Measurements from ENCODE around the gene HNRNPM.
A peak's percentile ranks its signal among the peaks of the same experiment; 100 is the strongest.
"Not testable (repeated sequence)": the region's sequence is repeated elsewhere in the genome, so short reads cannot be mapped to it uniquely, and the experiment has no call there.

HNRNPM gene

GRCh38 chr19:8511573-8512101, 66.9 kb downstream of the HNRNPM start:
- DNase-seq (ENCODE audit: low spot score): no peak
- no peak for FAIRE-seq

GRCh38 chr19:8512115-8512967, 67.6 kb downstream of the HNRNPM start:
- no peak for FAIRE-seq
- peak; percentile 20 for DNase-seq (ENCODE audit: low spot score)

GRCh38 chr19:8513036-8513686, 68.4 kb downstream of the HNRNPM start:
- FAIRE-seq: no peak

GRCh38 chr19:8513687-8514504, 69.1 kb downstream of the HNRNPM start, which contains the start of gene ZNF414:
Gene ZNF414 (minus strand): TSS chr19:8514167. CDS start chr19:8514046, 121 bp downstream.
- DNase-seq (ENCODE audit: low spot score): peak; percentile 94
- FAIRE-seq: peak; percentile 20

More at GRCh38 chr19:8513036-8513686, 68.4 kb downstream of the HNRNPM start:
- no peak for DNase-seq (ENCODE audit: low spot score)

- not testable (repeated sequence) for DNase-seq (ENCODE audit: low spot score); FAIRE-seq
These were observed 69.8 kb downstream of the HNRNPM start for GRCh38 chr19:8514505-8515009.

- no peak for DNase-seq (ENCODE audit: low spot score)
These were observed 70.5 kb downstream of the HNRNPM start for GRCh38 chr19:8515317-8515716.

GRCh38 chr19:8517551-8518442, 73.0 kb downstream of the HNRNPM start:
- DNase-seq (ENCODE audit: low spot score): no peak
- no peak for FAIRE-seq

More at GRCh38 chr19:8515317-8515716, 70.5 kb downstream of the HNRNPM start:
- no peak for FAIRE-seq

- no peak for DNase-seq (ENCODE audit: low spot score)
- no peak for FAIRE-seq
These were observed 73.8 kb downstream of the HNRNPM start for GRCh38 chr19:8518536-8518935.

GRCh38 chr19:8519388-8519787, 74.6 kb downstream of the HNRNPM start:
- FAIRE-seq (no peak), DNase-seq (ENCODE audit: low spot score) (no peak)

- FAIRE-seq (no peak), DNase-seq (ENCODE audit: low spot score) (no peak)
These were observed 80.6 kb downstream of the HNRNPM start for GRCh38 chr19:8525401-8525684.

GRCh38 chr19:8526345-8527091, 81.7 kb downstream of the HNRNPM start:
- DNase-seq (ENCODE audit: low spot score) (peak; percentile 83), FAIRE-seq (no peak)

- DNase-seq (ENCODE audit: low spot score) (no peak), FAIRE-seq (no peak)
These were observed 83.7 kb downstream of the HNRNPM start for GRCh38 chr19:8528500-8528899.

GRCh38 chr19:8529369-8530006, 84.7 kb downstream of the HNRNPM start:
- DNase-seq (ENCODE audit: low spot score) (no peak), FAIRE-seq (no peak)

GRCh38 chr19:8530061-8530679, 85.4 kb downstream of the HNRNPM start:
- no peak for FAIRE-seq
- DNase-seq (ENCODE audit: low spot score): no peak

- DNase-seq (ENCODE audit: low spot score) (no peak), FAIRE-seq (no peak)
These were observed 86.7 kb downstream of the HNRNPM start for GRCh38 chr19:8531470-8531869.

- FAIRE-seq: no peak
These were observed 87.5 kb downstream of the HNRNPM start for GRCh38 chr19:8532225-8532624.

GRCh38 chr19:8536282-8536681, 91.5 kb downstream of the HNRNPM start:
- no peak for DNase-seq (ENCODE audit: low spot score)
- FAIRE-seq: no peak

More at GRCh38 chr19:8532225-8532624, 87.5 kb downstream of the HNRNPM start:
- DNase-seq (ENCODE audit: low spot score): no peak

- no peak for DNase-seq (ENCODE audit: low spot score)
- FAIRE-seq: no peak
These were observed 92.3 kb downstream of the HNRNPM start for GRCh38 chr19:8537099-8537498.

Data from urothelium cell line (cell line).